ENCODE data around the gene BCOR.

Gene BCOR

DNA sequence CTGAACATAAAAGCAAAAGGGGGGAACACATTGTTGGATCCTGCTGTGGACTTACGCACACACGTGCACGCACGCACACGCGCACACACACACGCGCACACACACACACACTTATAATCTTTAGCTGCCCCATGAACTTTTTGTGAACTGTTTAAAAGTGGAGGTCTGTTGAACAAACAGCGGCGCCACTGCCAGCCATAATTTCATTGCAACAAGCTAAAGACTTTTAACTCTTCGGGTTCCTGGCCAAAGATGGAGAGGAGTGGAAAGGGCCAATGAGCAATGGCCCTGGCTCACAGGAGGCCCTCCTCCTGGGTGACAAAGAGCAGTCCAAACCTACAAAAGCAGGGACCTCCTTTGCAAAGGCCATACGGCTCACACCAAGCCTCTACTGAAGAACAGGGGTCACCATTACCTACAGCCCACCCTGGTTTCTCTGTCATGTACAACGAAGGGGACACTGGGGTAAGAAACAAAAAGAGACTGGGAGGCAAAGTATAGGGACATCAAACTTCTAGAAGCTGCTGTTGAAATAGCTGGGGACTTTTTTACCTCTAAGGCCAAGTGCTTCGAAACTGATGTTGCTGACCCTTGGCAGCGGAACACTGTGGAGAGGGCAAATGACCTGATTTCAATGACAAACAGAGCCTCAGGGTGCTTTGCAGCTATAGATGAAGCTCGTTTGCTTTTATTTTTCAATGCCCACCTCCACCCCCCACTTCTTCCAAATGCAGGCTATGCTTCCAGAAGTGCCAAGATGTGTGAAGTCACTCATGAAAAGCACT, 16.7 kb downstream of the BCOR start:
- Histone ChIP-seq H3K36me3 (ENCODE audit: insufficient read depth, low read length) (peaks cover 48% of the 10 kb centered on the region; the same call in 1 of the 2 replicates), H4K20me1 (ENCODE audit: insufficient read depth, low read length, poor library complexity, severe bottlenecking) (peaks cover 78% of the 10 kb centered on the region)

DNA sequence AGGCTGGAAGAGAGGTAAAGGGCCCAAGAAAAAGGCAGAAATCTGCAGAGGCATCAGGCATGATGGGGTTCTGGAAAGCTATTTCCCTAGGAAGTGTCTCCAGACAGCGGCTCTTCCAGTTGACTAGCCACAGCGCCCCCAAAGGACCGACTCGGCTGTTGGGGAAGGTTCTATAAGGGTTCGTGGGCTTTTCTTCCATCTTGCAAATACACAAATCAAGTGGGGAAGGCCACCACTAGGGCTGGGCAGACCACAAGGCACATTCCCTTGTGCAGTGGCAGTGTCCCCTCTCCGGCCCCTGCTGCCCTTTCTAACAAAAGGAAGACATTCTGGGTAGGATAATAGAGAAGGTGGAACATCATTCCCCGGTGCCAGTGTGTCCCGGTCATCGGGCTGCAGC, 18.2 kb downstream of the BCOR start:
- no peak overlapping the region for H3K4me2 ChIP-seq (ENCODE audit: low read depth, low read length, poor library complexity, severe bottlenecking)
- no peaks in the 10 kb centered on the region for H3K27me3 ChIP-seq (ENCODE audit: insufficient read depth, low read length, poor library complexity, severe bottlenecking)
- peaks cover 69% of the 10 kb centered on the region for H4K20me1 ChIP-seq (ENCODE audit: insufficient read depth, low read length, poor library complexity, severe bottlenecking)
- no peak overlapping the region for H3K9ac ChIP-seq (ENCODE audit: low read depth, low read length, poor library complexity, severe bottlenecking)
- H3F3A ChIP-seq (ENCODE audit: low read depth): no peaks in the 10 kb centered on the region
- no peak overlapping the region for H2AFZ ChIP-seq (ENCODE audit: low read length)
- H3K4me1 ChIP-seq (ENCODE audit: insufficient read depth, low read length, poor library complexity, severe bottlenecking): peaks cover under 1% of the 10 kb centered on the region
- no peaks in the 10 kb centered on the region for H3K9me2 ChIP-seq (replicated peaks; ENCODE audit: low read depth, low read length)
- no peak for TF ChIP-seq EZH2phosphoT487 (IDR thresholded peaks at IDR 0.05; ENCODE audit: borderline replicate concordance)
- TF ChIP-seq, protein P1, sequence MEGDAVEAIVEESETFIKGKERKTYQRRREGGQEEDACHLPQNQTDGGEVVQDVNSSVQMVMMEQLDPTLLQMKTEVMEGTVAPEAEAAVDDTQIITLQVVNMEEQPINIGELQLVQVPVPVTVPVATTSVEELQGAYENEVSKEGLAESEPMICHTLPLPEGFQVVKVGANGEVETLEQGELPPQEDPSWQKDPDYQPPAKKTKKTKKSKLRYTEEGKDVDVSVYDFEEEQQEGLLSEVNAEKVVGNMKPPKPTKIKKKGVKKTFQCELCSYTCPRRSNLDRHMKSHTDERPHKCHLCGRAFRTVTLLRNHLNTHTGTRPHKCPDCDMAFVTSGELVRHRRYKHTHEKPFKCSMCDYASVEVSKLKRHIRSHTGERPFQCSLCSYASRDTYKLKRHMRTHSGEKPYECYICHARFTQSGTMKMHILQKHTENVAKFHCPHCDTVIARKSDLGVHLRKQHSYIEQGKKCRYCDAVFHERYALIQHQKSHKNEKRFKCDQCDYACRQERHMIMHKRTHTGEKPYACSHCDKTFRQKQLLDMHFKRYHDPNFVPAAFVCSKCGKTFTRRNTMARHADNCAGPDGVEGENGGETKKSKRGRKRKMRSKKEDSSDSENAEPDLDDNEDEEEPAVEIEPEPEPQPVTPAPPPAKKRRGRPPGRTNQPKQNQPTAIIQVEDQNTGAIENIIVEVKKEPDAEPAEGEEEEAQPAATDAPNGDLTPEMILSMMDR (conservative IDR thresholded peaks at IDR 0.05; ENCODE audit: low read length): no peak
- peaks cover 49% of the 10 kb centered on the region; the same call in 1 of the 2 replicates for H3K36me3 ChIP-seq (ENCODE audit: insufficient read depth, low read length)
- H3K79me2 ChIP-seq (ENCODE audit: insufficient read depth, low read length): peaks cover 90% of the 10 kb centered on the region
- H3K9me3 ChIP-seq (ENCODE audit: insufficient read depth, low read depth, low read length): no peaks in the 10 kb centered on the region
- H3K4me3 ChIP-seq (ENCODE audit: low read length, poor library complexity, severe bottlenecking): no peak overlapping the region

More for the DNA sequence above, 16.7 kb downstream of the BCOR start:
- peaks cover 4% of the 10 kb centered on the region for H3K4me1 ChIP-seq (ENCODE audit: insufficient read depth, low read length, poor library complexity, severe bottlenecking)
- no peaks in the 10 kb centered on the region for H3K27me3 ChIP-seq (ENCODE audit: insufficient read depth, low read length, poor library complexity, severe bottlenecking)
- H3F3A ChIP-seq (ENCODE audit: low read depth): no peaks in the 10 kb centered on the region
- TF ChIP-seq, protein P1 (conservative IDR thresholded peaks at IDR 0.05; ENCODE audit: low read length): no peak
- no peak for TF ChIP-seq EZH2phosphoT487 (IDR thresholded peaks at IDR 0.05; ENCODE audit: borderline replicate concordance)
- H3K4me3 ChIP-seq (ENCODE audit: low read length, poor library complexity, severe bottlenecking): no peak overlapping the region
- no peaks in the 10 kb centered on the region for H3K9me3 ChIP-seq (ENCODE audit: insufficient read depth, low read depth, low read length)
- no peak overlapping the region for H3K9ac ChIP-seq (ENCODE audit: low read depth, low read length, poor library complexity, severe bottlenecking)
- H3K9me2 ChIP-seq (replicated peaks; ENCODE audit: low read depth, low read length): no peaks in the 10 kb centered on the region
- H3K4me2 ChIP-seq (ENCODE audit: low read depth, low read length, poor library complexity, severe bottlenecking): no peak overlapping the region
- no peak overlapping the region for H2AFZ ChIP-seq (ENCODE audit: low read length)
- H3K79me2 ChIP-seq (ENCODE audit: insufficient read depth, low read length): peaks cover 99% of the 10 kb centered on the region

DNA sequence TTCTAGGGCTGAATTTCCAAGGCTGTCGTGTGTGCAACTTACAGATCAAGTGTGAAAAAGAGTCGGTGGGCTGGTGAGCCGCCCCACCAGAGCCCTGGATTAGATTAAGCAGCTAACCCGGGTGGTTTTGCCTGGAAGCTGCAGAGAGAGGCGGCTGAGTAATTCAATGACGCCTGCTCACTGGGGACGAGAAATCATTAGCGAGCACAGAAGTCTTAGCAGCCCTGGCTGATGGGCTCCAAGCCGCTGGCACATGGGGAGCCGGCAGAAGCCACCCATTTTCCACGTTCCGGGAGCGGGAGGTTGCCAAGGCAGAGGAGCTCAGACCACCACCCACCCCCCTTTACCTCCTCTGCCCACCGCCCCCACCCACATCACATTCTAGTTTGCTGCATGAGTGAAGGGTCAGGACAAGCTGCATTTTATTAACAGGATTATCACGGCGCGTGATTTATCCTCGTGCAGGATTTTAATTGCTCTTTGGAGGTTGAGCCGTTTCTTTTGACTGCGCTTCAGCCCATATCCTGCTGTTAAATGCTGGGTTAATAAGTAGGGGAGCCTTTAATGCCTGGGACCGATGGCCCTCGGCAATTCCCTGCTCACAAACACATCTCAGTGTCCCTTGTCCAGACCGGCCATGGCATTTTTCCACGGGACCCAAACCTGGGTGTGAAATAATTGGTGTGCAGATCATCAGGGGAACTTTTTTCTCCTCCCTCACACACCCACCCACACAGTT, 19.1 kb downstream of the BCOR start:
- H2AFZ ChIP-seq (ENCODE audit: low read length): no peak overlapping the region
- H3F3A ChIP-seq (ENCODE audit: low read depth): no peaks in the 10 kb centered on the region
- H3K9me2 ChIP-seq (replicated peaks; ENCODE audit: low read depth, low read length): no peaks in the 10 kb centered on the region
- no peak overlapping the region for H3K4me2 ChIP-seq (ENCODE audit: low read depth, low read length, poor library complexity, severe bottlenecking)
- H4K20me1 ChIP-seq (ENCODE audit: insufficient read depth, low read length, poor library complexity, severe bottlenecking): peaks cover 69% of the 10 kb centered on the region
- H3K36me3 ChIP-seq (ENCODE audit: insufficient read depth, low read length): peaks cover 59% of the 10 kb centered on the region; the same call in 1 of the 2 replicates
- H3K9ac ChIP-seq (ENCODE audit: low read depth, low read length, poor library complexity, severe bottlenecking): no peak overlapping the region
- no peaks in the 10 kb centered on the region for H3K27me3 ChIP-seq (ENCODE audit: insufficient read depth, low read length, poor library complexity, severe bottlenecking)
- TF ChIP-seq EZH2phosphoT487 (IDR thresholded peaks at IDR 0.05; ENCODE audit: borderline replicate concordance): no peak
- no peaks in the 10 kb centered on the region for H3K9me3 ChIP-seq (ENCODE audit: insufficient read depth, low read depth, low read length)
- H3K4me1 ChIP-seq (ENCODE audit: insufficient read depth, low read length, poor library complexity, severe bottlenecking): no peaks in the 10 kb centered on the region
- peaks cover 89% of the 10 kb centered on the region for H3K79me2 ChIP-seq (ENCODE audit: insufficient read depth, low read length)
- H3K4me3 ChIP-seq (ENCODE audit: low read length, poor library complexity, severe bottlenecking): no peak overlapping the region
